ENCODE results near the gene CEP126. TPM values are rescaled to one million over a fixed set of nuclear protein-coding genes. Genes with fewer than 3 reads are reported as not detected.
"Not testable (repeated sequence)": the region's sequence is repeated elsewhere in the genome, so short reads cannot be mapped to it uniquely, and the experiment has no call there.

The CEP126 gene
- total and polyA plus RNA-seq, 4 experiments from 2014 or later: 0.13 to 2.6 (median 1.5) TPM

DNA sequence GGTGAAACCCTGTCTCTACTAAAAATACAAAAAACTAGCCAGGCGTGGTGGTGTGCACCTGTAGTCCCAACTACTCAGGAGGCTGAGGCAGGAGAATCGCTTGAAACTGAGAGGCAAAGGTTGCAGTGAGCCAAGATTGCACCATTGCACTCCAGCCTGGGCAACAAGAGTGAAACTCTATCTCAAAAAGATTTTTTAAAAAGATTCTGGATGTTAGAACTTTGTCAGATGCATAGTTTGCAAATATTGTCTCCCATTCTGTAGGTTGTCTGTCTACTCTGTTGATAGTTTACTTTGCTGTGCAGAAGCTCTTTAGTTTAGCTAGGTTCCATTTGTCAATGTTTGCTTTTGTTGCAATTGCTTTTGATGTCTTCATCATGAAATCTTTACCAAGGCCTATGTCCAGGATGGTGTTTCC, 79.3 kb downstream of the CEP126 start:
- H3K27ac ChIP-seq (ENCODE audit: low read depth, low read length); H3K9me3 ChIP-seq (ENCODE audit: control insufficient read depth in 1 of 2, low read length in 2 of 2); H3K4me1 Mint-ChIP-seq; H3K36me3 ChIP-seq (ENCODE audit: insufficient read depth, low read length); H3K4me3 Mint-ChIP-seq; CTCF ChIA-PET (ENCODE audit: partially characterized antibody); H3K27me3 ChIP-seq (ENCODE audit: insufficient read depth, low read length); H3K9me3 Mint-ChIP-seq; POLR2A ChIA-PET (ENCODE audit: partially characterized antibody); DNase-seq; H3K27ac Mint-ChIP-seq; intact Hi-C loops (cut with micrococcal nuclease); H3K4me3 ChIP-seq (ENCODE audit: low read length in 2 of 2); H3K27me3 Mint-ChIP-seq; H3K4me1 ChIP-seq (ENCODE audit: insufficient read depth, low read length): not testable (repeated sequence)
- peaks cover 0 to 19% of the 10 kb centered on the region in 2 donors for H3K36me3 Mint-ChIP-seq

GRCh38 chr11:101996111-101996510, 81.3 kb downstream of the CEP126 start:
- H3K27ac Mint-ChIP-seq: no peak overlapping the region
- H3K4me1 Mint-ChIP-seq: no peaks in the 10 kb centered on the region
- Histone ChIP-seq H3K27me3 (ENCODE audit: insufficient read depth, low read length) (no peaks in the 10 kb centered on the region), H3K27ac (ENCODE audit: low read depth, low read length) (no peak overlapping the region), H3K9me3 (ENCODE audit: control insufficient read depth in 1 of 2, low read length in 2 of 2) (no peaks in the 10 kb centered on the region), H3K4me3 (ENCODE audit: low read length in 2 of 2) (no peak overlapping the region), H3K36me3 (ENCODE audit: insufficient read depth, low read length) (no peaks in the 10 kb centered on the region), H3K4me1 (ENCODE audit: insufficient read depth, low read length) (no peaks in the 10 kb centered on the region)
- CTCF ChIA-PET (ENCODE audit: partially characterized antibody): interaction anchor here (4.6 kb wide), 1 partner anchor 11 kb away, joined by 23 read pairs; no protein-coding TSS in a partner anchor
- H3K4me3 Mint-ChIP-seq: no peak overlapping the region
- DNase-seq: no peak
- POLR2A ChIA-PET (ENCODE audit: partially characterized antibody): no interaction called here
- intact Hi-C loops (cut with micrococcal nuclease): no loop called here
- H3K27me3 Mint-ChIP-seq: no peaks in the 10 kb centered on the region
- H3K36me3 Mint-ChIP-seq: peaks cover 0 to 19% of the 10 kb centered on the region in 2 donors
- peaks cover 0 to 5% (median 0%) of the 10 kb centered on the region in 8 donors for H3K9me3 Mint-ChIP-seq

- Mint-ChIP-seq H3K36me3 (peaks cover 0 to 5% of the 10 kb centered on the region in 2 donors), H3K4me3 (no peak overlapping the region), H3K27me3 (no peaks in the 10 kb centered on the region), H3K4me1 (peaks cover 2 to 7% (median 5%) of the 10 kb centered on the region in 4 donors), H3K27ac (no peak overlapping the region), H3K9me3 (no peaks in the 10 kb centered on the region)
- H3K27me3 ChIP-seq (ENCODE audit: insufficient read depth, low read length): no peaks in the 10 kb centered on the region
- DNase-seq: no peak
- CTCF ChIA-PET (ENCODE audit: partially characterized antibody): interaction anchor here (0.9 kb wide), 1 partner anchor 141 kb away, joined by 3 read pairs; no protein-coding TSS in a partner anchor
- no peaks in the 10 kb centered on the region for H3K36me3 ChIP-seq (ENCODE audit: insufficient read depth, low read length)
- no peak overlapping the region for H3K27ac ChIP-seq (ENCODE audit: low read depth, low read length)
- intact Hi-C loops (cut with micrococcal nuclease): no loop called here
- no peaks in the 10 kb centered on the region for H3K9me3 ChIP-seq (ENCODE audit: control insufficient read depth in 1 of 2, low read length in 2 of 2)
- no peak overlapping the region for H3K4me3 ChIP-seq (ENCODE audit: low read length in 2 of 2)
- POLR2A ChIA-PET (ENCODE audit: partially characterized antibody): no interaction called here
- H3K4me1 ChIP-seq (ENCODE audit: insufficient read depth, low read length): no peaks in the 10 kb centered on the region
Measured at GRCh38 chr11:102001657-102002338, 87.0 kb downstream of the CEP126 start.

DNA sequence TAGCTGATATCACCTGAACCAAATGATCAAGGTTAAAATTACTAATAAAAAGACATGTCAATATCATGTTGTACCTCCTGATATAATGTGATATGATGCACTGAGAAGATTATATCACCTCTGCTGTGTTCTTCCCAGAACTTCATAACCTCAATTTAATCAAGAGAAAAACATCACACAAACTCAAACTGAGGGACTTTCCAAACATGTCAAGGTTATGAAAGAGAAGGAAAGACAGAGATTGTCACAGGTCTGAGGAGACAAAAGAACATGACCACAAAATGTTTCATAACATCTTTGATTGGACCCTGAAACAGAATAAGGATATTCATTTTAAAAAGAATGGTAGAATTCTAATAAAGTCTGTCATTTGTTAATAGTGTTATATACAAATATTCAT, 89.4 kb downstream of the CEP126 start:
- H3K4me3 ChIP-seq (ENCODE audit: low read length in 2 of 2): no peak overlapping the region
- CTCF ChIA-PET (ENCODE audit: partially characterized antibody): no interaction called here
- Mint-ChIP-seq H3K27me3 (no peaks in the 10 kb centered on the region), H3K36me3 (no peaks in the 10 kb centered on the region), H3K4me1 (peaks cover 2 to 7% (median 5%) of the 10 kb centered on the region in 4 donors), H3K27ac (peak overlapping the region in 1 of 7 donors; percentile 58), H3K9me3 (no peaks in the 10 kb centered on the region), H3K4me3 (no peak overlapping the region)
- H3K27ac ChIP-seq (ENCODE audit: low read depth, low read length): no peak overlapping the region
- POLR2A ChIA-PET (ENCODE audit: partially characterized antibody): no interaction called here
- no peaks in the 10 kb centered on the region for H3K27me3 ChIP-seq (ENCODE audit: insufficient read depth, low read length)
- DNase-seq: peak in 1 of 5 donors; percentile 9
- no peaks in the 10 kb centered on the region for H3K4me1 ChIP-seq (ENCODE audit: insufficient read depth, low read length)
- intact Hi-C loops (cut with micrococcal nuclease): no loop called here
- no peaks in the 10 kb centered on the region for H3K36me3 ChIP-seq (ENCODE audit: insufficient read depth, low read length)
- no peaks in the 10 kb centered on the region for H3K9me3 ChIP-seq (ENCODE audit: control insufficient read depth in 1 of 2, low read length in 2 of 2)

- Mint-ChIP-seq H3K4me3 (no peak overlapping the region), H3K36me3 (no peaks in the 10 kb centered on the region), H3K27me3 (peaks cover 0 to 6% of the 10 kb centered on the region in 2 donors), H3K4me1 (peaks cover 2 to 7% (median 5%) of the 10 kb centered on the region in 4 donors), H3K9me3 (no peaks in the 10 kb centered on the region), H3K27ac (no peak overlapping the region)
- H3K27ac ChIP-seq (ENCODE audit: low read depth, low read length): no peak overlapping the region
- intact Hi-C loops (cut with micrococcal nuclease): no loop called here
- CTCF ChIA-PET (ENCODE audit: partially characterized antibody): interaction anchor here (1.0 to 4.2 kb wide), 3 partner anchors 14 to 141 kb away, joined by 3 to 123 read pairs (median 3); partner anchors contain the start of gene CEP126
- no peak for DNase-seq
- H3K9me3 ChIP-seq (ENCODE audit: control insufficient read depth in 1 of 2, low read length in 2 of 2): no peaks in the 10 kb centered on the region
- no peaks in the 10 kb centered on the region for H3K4me1 ChIP-seq (ENCODE audit: insufficient read depth, low read length)
- H3K27me3 ChIP-seq (ENCODE audit: insufficient read depth, low read length): no peaks in the 10 kb centered on the region
- POLR2A ChIA-PET (ENCODE audit: partially characterized antibody): no interaction called here
- no peak overlapping the region for H3K4me3 ChIP-seq (ENCODE audit: low read length in 2 of 2)
- no peaks in the 10 kb centered on the region for H3K36me3 ChIP-seq (ENCODE audit: insufficient read depth, low read length)
Measured at GRCh38 chr11:102005306-102005705, 90.5 kb downstream of the CEP126 start.

GRCh38 chr11:102006835-102007566, 92.2 kb downstream of the CEP126 start:
- no peak overlapping the region for H3K4me3 Mint-ChIP-seq
- DNase-seq: no peak
- peaks cover 0 to 6% of the 10 kb centered on the region in 2 donors for H3K27me3 Mint-ChIP-seq
- H3K36me3 Mint-ChIP-seq: no peaks in the 10 kb centered on the region
- intact Hi-C loops (cut with micrococcal nuclease): no loop called here
- no peaks in the 10 kb centered on the region for H3K36me3 ChIP-seq (ENCODE audit: insufficient read depth, low read length)
- peaks cover 2 to 7% (median 5%) of the 10 kb centered on the region in 4 donors for H3K4me1 Mint-ChIP-seq
- POLR2A ChIA-PET (ENCODE audit: partially characterized antibody): no interaction called here
- no peak overlapping the region for H3K27ac Mint-ChIP-seq
- no peaks in the 10 kb centered on the region for H3K9me3 Mint-ChIP-seq
- CTCF ChIA-PET (ENCODE audit: partially characterized antibody): interaction anchor here (0.9 to 4.2 kb wide), 14 partner anchors 9 to 262 kb away, joined by 3 to 123 read pairs (median 6); partner anchors contain the start of gene CEP126
- no peaks in the 10 kb centered on the region for H3K4me1 ChIP-seq (ENCODE audit: insufficient read depth, low read length)
- peaks cover 5% of the 10 kb centered on the region for H3K27me3 ChIP-seq (ENCODE audit: insufficient read depth, low read length)
- H3K27ac ChIP-seq (ENCODE audit: low read depth, low read length): no peak overlapping the region
- H3K9me3 ChIP-seq (ENCODE audit: control insufficient read depth in 1 of 2, low read length in 2 of 2): no peaks in the 10 kb centered on the region
- no peak overlapping the region for H3K4me3 ChIP-seq (ENCODE audit: low read length in 2 of 2)
